HG03108 (cell line): ENCODE measurements around the gene CKLF.
A peak's percentile ranks its signal among the peaks of the same experiment; 100 is the strongest.

Source experiments
- ATAC-seq: cut with Tn5 transposase; IDR thresholded peaks from one replicate; pipeline ENCODE4 v1.9.1; 2021; ENCODE audit warnings: moderate library complexity; ENCODE audit not compliant: unreplicated experiment

CKLF gene

GRCh38 chr16:66516808-66517585, 35.4 kb upstream of the CKLF start:
- ATAC-seq: peak; percentile 97

GRCh38 chr16:66517586-66518263, 34.7 kb upstream of the CKLF start:
- no peak for ATAC-seq

- no peak for ATAC-seq
Observed at GRCh38 chr16:66519482-66520373, 32.6 kb upstream of the CKLF start.

GRCh38 chr16:66520406-66521170, 31.8 kb upstream of the CKLF start:
- ATAC-seq: no peak

- ATAC-seq: no peak
Observed at GRCh38 chr16:66521252-66521713, 31.1 kb upstream of the CKLF start.

- peak; percentile 44 for ATAC-seq
Observed at GRCh38 chr16:66521951-66522771, 30.2 kb upstream of the CKLF start.

GRCh38 chr16:66522816-66523590, 29.4 kb upstream of the CKLF start:
- no peak for ATAC-seq

GRCh38 chr16:66523861-66524354, 28.5 kb upstream of the CKLF start:
- peak; percentile 46 for ATAC-seq

- ATAC-seq: peak; percentile 65
Observed at GRCh38 chr16:66524601-66525164, 27.7 kb upstream of the CKLF start.

GRCh38 chr16:66525396-66526180, 26.8 kb upstream of the CKLF start:
- no peak for ATAC-seq

- no peak for ATAC-seq
Observed at GRCh38 chr16:66528294-66528693, 24.1 kb upstream of the CKLF start.

- ATAC-seq: no peak
Observed at GRCh38 chr16:66529475-66529874, 22.9 kb upstream of the CKLF start.

GRCh38 chr16:66534376-66534799, 18.0 kb upstream of the CKLF start:
- ATAC-seq: no peak

- ATAC-seq: no peak
Observed at GRCh38 chr16:66536525-66536924, 15.9 kb upstream of the CKLF start.

- ATAC-seq: no peak
Observed at GRCh38 chr16:66537236-66537635, 15.1 kb upstream of the CKLF start.

- no peak for ATAC-seq
Observed at GRCh38 chr16:66538910-66539309, 13.5 kb upstream of the CKLF start.

GRCh38 chr16:66539623-66540469, 12.5 kb upstream of the CKLF start:
- peak; percentile 75 for ATAC-seq
